ENCODE results near the gene CLDN9. TPM values are rescaled to one million over a fixed set of nuclear protein-coding genes. Genes with fewer than 3 reads are reported as not detected.

The CLDN9 gene
- total and polyA plus RNA-seq, 3 donors from 2014 or later = 0.34 to 0.39 (median 0.37) TPM

- Histone ChIP-seq H3K27ac (peak overlapping the region; percentile 88 to 94), H3K27me3 (no peaks in the 10 kb centered on the region), H3K9me3 (no peaks in the 10 kb centered on the region), H3K4me3 (peak overlapping the region; percentile 58 to 79), H3K36me3 (ENCODE audit: low read depth, missing control alignments) (no peaks in the 10 kb centered on the region), H3K4me1 (peaks cover 35% of the 10 kb centered on the region)
- no peak for TF ChIP-seq POLR2A (IDR thresholded peaks at IDR 0.05)
- TF ChIP-seq CTCF (IDR thresholded peaks at IDR 0.05) = no peak
- 14 to 21% methylated on average over 4 to 8 of the region's 8 CpGs for WGBS, 2 donors
- intact Hi-C loops (cut with DNase I; ENCODE audit: low total_unique reads) = no loop called here
- no peak for DNase-seq
Observed at GRCh38 chr16:3022684-3023414, 10.1 kb downstream of the CLDN9 start.

- no peaks in the 10 kb centered on the region for H3K36me3 ChIP-seq (ENCODE audit: low read depth, missing control alignments)
- H3K4me1 ChIP-seq = peaks cover 35% of the 10 kb centered on the region
- WGBS, 2 donors = 0 to 7% methylated on average over 1 to 6 of the region's 6 CpGs
- peak overlapping the region; percentile 88 to 94 for H3K27ac ChIP-seq
- intact Hi-C loops (cut with DNase I; ENCODE audit: low total_unique reads) = no loop called here
- H3K4me3 ChIP-seq = peak overlapping the region; percentile 58 to 79
- no peaks in the 10 kb centered on the region for H3K27me3 ChIP-seq
- TF ChIP-seq CTCF (IDR thresholded peaks at IDR 0.05) (no peak), POLR2A (IDR thresholded peaks at IDR 0.05) (no peak)
- H3K9me3 ChIP-seq = no peaks in the 10 kb centered on the region
- DNase-seq = no peak
Observed at GRCh38 chr16:3023415-3023668, 10.6 kb downstream of the CLDN9 start.

GRCh38 chr16:3023669-3024478 lies 11.2 kb downstream of the CLDN9 start, which contains the start of the genes HCFC1R1 and THOC6:
Gene HCFC1R1, minus strand, starts transcription at chr16:3023942. Its CDS starts 1 bp downstream, at chr16:3023941.
Gene THOC6, plus strand, starts transcription at chr16:3024035. Its CDS starts 292 bp downstream, at chr16:3024327.
- DNase-seq = peak; percentile 99
- intact Hi-C loops (cut with DNase I; ENCODE audit: low total_unique reads) = no loop called here
- Histone ChIP-seq H3K36me3 (ENCODE audit: low read depth, missing control alignments) (no peaks in the 10 kb centered on the region), H3K9me3 (no peaks in the 10 kb centered on the region), H3K4me1 (peaks cover 35% of the 10 kb centered on the region), H3K27me3 (no peaks in the 10 kb centered on the region), H3K27ac (peak within 1 kb of the TSS; percentile 88 to 94), H3K4me3 (peak within 1 kb of the TSS; percentile 58 to 79)
- WGBS, 2 donors = 0 to 1% methylated on average over 10 to 69 of the region's 69 CpGs
- no peak for TF ChIP-seq POLR2A (IDR thresholded peaks at IDR 0.05)
- no peak for TF ChIP-seq CTCF (IDR thresholded peaks at IDR 0.05)

GRCh38 chr16:3025032-3026002 lies 12.6 kb downstream of the CLDN9 start:
- Histone ChIP-seq H3K36me3 (ENCODE audit: low read depth, missing control alignments) (no peaks in the 10 kb centered on the region), H3K4me1 (peaks cover 28% of the 10 kb centered on the region), H3K4me3 (no peak overlapping the region), H3K9me3 (no peaks in the 10 kb centered on the region), H3K27ac (no peak overlapping the region), H3K27me3 (no peaks in the 10 kb centered on the region)
- 88 to 94% methylated on average over 18 of the region's 18 CpGs for WGBS, 2 donors
- intact Hi-C loops (cut with DNase I; ENCODE audit: low total_unique reads) = no loop called here
- no peak for TF ChIP-seq CTCF (IDR thresholded peaks at IDR 0.05)
- TF ChIP-seq POLR2A (IDR thresholded peaks at IDR 0.05) = no peak
- no peak for DNase-seq
